GM21528 (cell line): ENCODE results near the gene PAFAH2.
"Not testable (repeated sequence)": the region's sequence is repeated elsewhere in the genome, so short reads cannot be mapped to it uniquely, and the experiment has no call there.

Experiments
- ATAC-seq: cut with Tn5 transposase; IDR thresholded peaks from one replicate; pipeline ENCODE4 v1.9.1; 2021; ENCODE audit warnings: mild to moderate bottlenecking, moderate library complexity; ENCODE audit not compliant: unreplicated experiment, low FRiP score

The PAFAH2 gene

GRCh38 chr1:25943511-25943910 is 54.4 kb downstream of the PAFAH2 start:
- ATAC-seq: not testable (repeated sequence)

GRCh38 chr1:25936947-25937346 is 60.9 kb downstream of the PAFAH2 start:
- ATAC-seq: no peak

GRCh38 chr1:25933479-25934365 is 64.1 kb downstream of the PAFAH2 start:
- no peak for ATAC-seq

GRCh38 chr1:25932811-25933400 is 65.0 kb downstream of the PAFAH2 start:
- ATAC-seq: not testable (repeated sequence)

- ATAC-seq: no peak
Observed at GRCh38 chr1:25932321-25932720, 65.5 kb downstream of the PAFAH2 start.

GRCh38 chr1:25929016-25929415 is 68.8 kb downstream of the PAFAH2 start:
- no peak for ATAC-seq

- no peak for ATAC-seq
Observed at GRCh38 chr1:25927521-25928265, 70.2 kb downstream of the PAFAH2 start.

GRCh38 chr1:25926731-25927496 is 70.9 kb downstream of the PAFAH2 start:
- ATAC-seq: no peak

- ATAC-seq: no peak
Observed at GRCh38 chr1:25924454-25924853, 73.4 kb downstream of the PAFAH2 start.

- no peak for ATAC-seq
Observed at GRCh38 chr1:25922971-25923552, 74.8 kb downstream of the PAFAH2 start.

- ATAC-seq: no peak
Observed at GRCh38 chr1:25922056-25922970, 75.5 kb downstream of the PAFAH2 start.

GRCh38 chr1:25918615-25919014 is 79.2 kb downstream of the PAFAH2 start:
- ATAC-seq: no peak

GRCh38 chr1:25917996-25918395 is 79.9 kb downstream of the PAFAH2 start:
- ATAC-seq: no peak

GRCh38 chr1:25916460-25916859 is 81.4 kb downstream of the PAFAH2 start:
- no peak for ATAC-seq

- ATAC-seq: no peak
Observed at GRCh38 chr1:25914074-25914995, 83.5 kb downstream of the PAFAH2 start.

- no peak for ATAC-seq
Observed at GRCh38 chr1:25913206-25913605, 84.7 kb downstream of the PAFAH2 start.

- ATAC-seq: no peak
Observed at GRCh38 chr1:25912076-25912831, 85.6 kb downstream of the PAFAH2 start.
